GM21825 (cell line): ENCODE results near the gene QSER1.

Experiments used
- ATAC-seq: cut with Tn5 transposase; IDR thresholded peaks from one replicate; pipeline ENCODE4 v1.9.1; 2021; ENCODE audit warnings: mild to moderate bottlenecking, moderate library complexity; ENCODE audit not compliant: unreplicated experiment

QSER1 gene

GRCh38 chr11:32890843-32891656 lies 1.6 kb upstream of the QSER1 start:
- no peak for ATAC-seq

DNA sequence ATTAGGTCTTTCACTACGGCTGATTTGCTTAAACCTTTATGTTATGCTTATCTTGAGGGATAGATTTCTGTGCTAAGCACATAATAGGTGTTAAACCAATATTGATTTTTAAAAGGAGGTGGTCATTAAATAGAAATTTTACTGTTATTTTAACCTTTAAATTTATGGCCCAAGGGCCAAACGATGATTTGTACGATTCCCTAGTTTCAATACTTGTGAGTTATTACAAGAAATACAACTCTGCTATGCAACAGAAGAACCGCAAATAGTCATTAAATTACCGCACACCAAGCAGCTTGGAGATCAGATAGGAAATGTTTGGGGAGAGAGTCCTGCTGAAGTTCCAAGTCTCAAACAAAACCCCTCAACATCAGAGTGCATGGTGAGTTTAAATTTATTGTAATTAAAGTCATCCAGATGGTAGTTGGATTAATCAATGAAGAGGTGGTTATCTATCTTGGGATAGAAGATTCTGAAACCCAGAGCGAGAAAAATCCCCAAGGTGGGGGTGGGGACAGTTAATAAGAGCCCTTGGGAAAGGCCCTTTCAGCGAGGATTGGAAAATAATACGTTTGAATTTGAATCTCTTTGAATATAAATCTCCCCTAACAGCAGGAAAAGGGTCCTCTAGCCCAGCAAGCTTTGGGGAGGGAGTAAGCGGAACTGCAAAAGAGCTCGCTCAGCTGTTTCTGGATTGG lies 805 bp upstream of the QSER1 start:
- no peak for ATAC-seq

GRCh38 chr11:32893093-32893342 lies 407 bp downstream of the QSER1 start:
- no peak for ATAC-seq

DNA sequence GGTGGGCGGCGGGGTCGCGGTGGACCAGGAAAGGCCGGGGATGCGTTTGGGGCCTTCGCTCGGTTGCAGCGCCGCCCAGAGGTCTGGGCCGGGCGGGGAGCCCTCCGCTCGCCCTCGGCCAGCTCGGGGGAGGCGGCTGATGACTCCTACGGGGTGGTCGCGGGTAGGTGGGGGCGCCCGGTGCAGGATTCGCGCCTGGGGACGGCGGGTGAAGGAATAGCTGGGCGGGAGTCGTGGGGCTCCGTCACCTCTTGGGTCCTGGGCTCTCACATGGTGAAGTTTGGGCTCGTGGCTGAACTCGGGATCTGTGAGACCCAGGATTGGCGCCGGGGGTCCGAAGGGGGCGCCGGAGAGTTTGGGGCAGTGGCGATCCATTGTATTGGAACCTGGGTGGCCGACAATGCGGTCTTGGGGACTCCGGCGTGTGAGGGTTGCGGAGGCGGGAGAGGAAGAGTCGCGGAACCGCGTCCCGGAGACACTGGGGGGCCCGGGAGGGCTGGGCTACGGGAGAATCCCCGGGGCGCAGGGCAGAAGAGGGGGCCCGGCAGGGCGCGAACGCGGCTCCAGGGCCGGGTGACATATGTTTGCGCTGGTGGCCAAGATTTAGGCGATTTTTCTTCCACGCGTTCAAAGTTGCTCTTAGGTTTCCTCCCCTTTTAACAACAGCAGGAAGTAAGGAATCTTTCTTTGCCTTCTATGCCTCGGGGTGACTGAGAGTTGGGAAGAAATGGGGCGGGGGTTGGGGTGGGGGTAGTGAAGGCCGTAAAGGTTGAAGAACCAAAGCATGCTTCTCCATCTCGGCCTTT lies 935 bp downstream of the QSER1 start:
- peak; percentile 37 for ATAC-seq

DNA sequence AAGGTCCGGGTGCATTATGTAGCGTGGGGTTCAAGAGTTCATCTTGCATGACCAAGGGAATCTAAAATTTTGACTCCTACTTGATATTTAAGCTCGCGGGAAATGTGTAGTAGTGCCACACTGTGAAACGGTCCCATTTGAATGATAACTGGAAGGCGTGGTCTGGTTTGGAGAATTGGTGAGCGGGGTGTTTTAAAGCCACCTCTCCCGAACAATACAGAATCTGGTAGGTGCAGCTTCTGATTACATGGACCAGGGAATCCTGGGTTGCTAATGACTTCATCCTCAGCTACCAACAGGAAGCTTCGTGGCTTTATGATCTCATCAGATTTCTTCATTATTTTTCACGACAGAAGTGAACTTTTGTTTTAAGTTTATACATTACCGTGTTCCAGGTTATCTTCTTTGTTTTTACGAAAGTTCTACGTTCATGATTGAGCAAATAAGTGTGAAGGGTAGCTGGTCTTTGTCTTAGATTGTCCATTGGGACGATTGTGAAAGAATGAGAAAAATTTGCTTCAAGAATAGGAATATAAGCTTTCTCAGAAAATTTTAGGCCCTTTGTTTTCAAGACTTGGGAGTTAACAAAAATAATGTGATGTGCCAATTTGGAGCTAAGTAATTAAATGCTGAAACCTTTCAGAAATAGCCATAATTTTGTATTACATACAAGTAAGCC lies 1.7 kb downstream of the QSER1 start:
- peak; percentile 27 for ATAC-seq

DNA sequence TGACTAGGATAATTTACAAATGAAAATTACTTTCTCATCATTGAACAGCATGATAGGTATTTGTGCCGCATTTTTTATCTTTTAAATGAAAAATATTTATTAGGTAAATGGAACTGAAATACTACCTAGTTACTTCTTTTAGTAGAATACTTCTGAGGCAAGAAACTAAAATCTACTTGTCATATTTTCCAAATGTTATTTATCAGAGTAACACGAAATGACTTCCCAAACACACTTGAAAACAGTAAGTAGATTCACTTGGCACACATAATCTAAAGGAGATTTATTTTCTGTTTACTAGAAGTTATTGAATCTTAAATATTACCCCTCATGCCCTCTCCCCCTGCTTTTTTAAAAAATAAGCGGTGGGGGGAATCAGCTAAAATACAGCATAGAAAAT lies 2.3 kb downstream of the QSER1 start:
- ATAC-seq = no peak

- ATAC-seq = no peak
Measured at GRCh38 chr11:32895471-32895870, 2.9 kb downstream of the QSER1 start.

GRCh38 chr11:32897103-32897502 lies 4.5 kb downstream of the QSER1 start:
- ATAC-seq = no peak

GRCh38 chr11:32899438-32899837 lies 6.8 kb downstream of the QSER1 start:
- peak; percentile 70 for ATAC-seq

- ATAC-seq = no peak
Measured at GRCh38 chr11:32902089-32902665, 9.6 kb downstream of the QSER1 start.

- no peak for ATAC-seq
Measured at GRCh38 chr11:32905028-32905667, 12.5 kb downstream of the QSER1 start.

DNA sequence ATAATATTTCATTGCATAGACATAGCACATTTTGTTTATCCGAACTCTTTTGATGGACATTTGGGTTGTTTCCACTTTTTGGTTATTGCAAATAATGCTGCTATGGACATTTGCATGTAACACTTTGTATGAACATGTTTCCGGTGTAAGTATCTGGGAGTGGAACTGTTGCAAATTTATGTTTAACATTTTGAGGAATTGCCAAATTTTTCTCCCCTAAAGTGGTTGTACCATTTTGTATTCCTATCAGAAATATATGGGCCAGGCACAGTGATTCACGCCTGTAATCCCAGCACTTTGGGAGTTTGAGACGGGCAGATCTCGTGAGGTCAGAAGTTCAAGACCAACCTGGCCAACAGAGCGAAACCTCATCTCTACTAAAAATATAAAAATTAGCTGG lies 16.0 kb downstream of the QSER1 start:
- no peak for ATAC-seq

DNA sequence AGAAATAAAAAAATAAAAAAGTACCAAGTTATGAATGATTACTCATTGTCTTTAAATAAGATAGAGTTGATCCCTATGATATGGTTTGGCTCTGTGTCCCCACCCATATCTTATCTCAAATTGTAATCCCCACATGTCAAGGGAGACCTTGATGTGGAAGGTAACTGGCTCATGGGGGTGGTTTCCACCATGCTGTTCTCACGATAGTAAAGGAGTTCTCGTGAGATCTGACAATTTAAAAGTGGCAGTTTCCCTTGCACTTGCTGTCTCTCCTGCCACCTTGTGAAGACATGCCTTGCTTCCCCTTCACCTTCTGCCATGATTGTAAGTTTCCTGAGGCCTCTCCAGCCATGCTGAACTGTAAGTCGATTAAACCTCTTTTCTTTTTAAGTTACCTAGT lies 18.8 kb downstream of the QSER1 start:
- ATAC-seq = no peak

- ATAC-seq = no peak
Measured at GRCh38 chr11:32913445-32913844, 20.8 kb downstream of the QSER1 start.

GRCh38 chr11:32916361-32916760 lies 23.8 kb downstream of the QSER1 start:
- ATAC-seq = no peak

DNA sequence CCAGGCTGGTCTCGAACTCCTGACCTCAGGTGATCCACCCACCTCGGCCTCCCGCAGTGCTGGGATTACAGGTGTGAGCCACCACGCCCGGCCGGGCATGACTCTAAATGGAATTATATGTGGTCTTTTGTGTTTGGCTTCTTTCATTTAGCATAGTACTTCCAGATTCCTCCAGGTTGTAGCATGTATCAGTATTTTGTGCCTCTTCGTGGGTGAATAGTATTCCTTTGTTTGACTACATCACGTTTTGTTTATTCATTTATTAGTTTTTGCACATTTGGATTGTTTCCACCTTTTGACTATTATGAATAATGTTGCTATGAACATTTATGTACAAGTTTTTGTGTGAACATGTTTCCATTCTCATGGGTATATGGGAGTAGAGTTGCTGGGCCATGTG lies 24.4 kb downstream of the QSER1 start:
- ATAC-seq = no peak

DNA sequence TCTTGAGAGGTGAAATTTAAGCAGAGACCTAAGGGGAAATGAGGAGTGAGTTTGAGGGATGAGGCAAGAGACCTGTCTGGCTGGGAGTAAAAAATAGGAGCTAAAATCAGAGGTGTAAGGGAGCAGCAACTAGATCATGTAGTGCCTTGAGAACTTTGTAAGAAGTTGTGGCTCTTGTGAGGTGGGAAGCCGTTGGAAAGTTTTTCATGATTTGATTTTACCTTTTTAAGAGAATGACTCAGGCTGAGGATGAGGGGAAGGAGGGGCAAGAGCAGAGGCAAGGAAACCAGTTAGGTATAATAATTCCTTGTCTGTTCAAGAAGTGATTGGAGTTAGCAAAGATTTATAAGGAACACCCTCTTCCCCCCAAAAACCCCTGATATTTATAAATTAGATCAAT lies 25.8 kb downstream of the QSER1 start:
- ATAC-seq = no peak

DNA sequence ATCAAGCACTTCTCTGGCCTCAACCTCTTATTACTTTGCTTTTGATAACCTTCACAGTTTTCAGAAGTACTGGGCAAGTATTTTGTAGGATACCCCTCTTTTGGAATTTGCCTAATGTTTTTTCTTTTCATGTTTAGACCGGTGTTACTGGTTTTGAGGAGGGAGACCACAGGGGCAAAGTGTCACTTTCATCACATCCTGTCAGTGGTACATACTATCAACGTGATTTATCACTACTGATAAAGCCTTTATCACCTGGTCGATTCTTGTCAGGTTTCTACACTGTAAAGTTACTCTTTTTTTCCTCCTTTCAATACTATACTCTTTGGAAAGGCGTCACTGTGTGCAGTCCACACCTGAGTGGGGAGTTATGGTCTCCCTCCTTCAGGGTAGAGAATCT lies 26.7 kb downstream of the QSER1 start:
- no peak for ATAC-seq

- ATAC-seq = no peak
Measured at GRCh38 chr11:32920570-32920969, 28.0 kb downstream of the QSER1 start.

DNA sequence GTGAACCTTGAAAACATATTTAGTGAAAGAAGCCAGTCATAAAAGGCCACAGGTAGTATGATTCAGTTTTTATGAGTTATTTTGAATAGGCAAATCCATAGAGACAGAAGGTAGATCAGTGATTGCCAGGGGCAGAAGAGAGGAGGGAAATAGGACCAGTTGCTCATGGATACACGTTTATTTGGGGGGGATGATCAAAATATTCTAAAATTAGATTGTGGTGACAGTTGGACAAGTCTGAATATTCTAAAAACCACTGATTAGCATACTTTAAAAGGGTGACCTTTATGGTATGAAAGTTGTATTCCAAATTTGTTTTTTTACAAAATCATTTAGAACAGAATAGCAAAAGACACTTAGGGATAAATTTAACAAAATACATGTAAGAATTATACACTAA lies 28.6 kb downstream of the QSER1 start:
- no peak for ATAC-seq

DNA sequence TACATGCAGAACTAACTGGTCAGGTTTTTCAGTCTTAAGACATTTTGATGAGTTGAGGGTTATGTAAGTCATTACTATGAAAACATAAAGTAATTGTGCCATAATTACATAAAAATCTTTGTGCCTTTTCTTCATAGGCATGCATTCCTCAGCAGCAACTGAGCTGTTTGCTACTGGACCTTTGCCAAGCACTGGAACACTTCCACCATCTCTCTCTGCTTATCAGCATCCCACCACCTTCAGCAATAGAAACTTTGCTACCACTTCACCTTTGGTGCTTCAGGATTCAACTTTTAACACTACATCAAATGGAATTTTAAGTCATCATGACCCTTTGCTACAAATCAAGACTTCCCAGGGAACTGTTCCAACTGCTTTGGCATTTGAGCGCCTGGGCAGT lies 39.0 kb downstream of the QSER1 start:
- no peak for ATAC-seq
